Measurements from ENCODE around the gene C22orf31. TPM values are rescaled to one million over a fixed set of nuclear protein-coding genes. Genes with fewer than 3 reads are reported as not detected.

Gene C22orf31
- total and polyA plus RNA-seq, 2 experiments from 2014 or later, result 0.36 TPM; not detected in 1

DNA sequence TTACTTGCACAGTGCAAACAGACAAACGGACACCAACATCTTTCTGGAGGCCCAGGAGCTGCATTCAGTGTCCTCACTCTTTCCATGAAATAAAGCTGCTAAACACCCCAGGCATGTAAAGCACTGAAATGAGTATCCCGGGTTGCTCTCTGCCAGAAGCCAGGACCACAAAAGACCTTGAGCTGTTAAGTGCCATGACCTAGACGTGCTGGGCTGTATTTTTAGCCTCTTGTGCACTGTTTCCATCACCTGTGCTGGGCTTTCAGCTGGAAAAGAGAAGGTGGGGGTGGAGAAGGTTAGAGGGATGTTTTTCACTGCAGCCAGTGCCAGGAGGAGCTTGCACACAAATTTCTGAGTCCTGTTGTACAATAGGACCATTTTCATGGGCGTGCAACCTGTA, 7.8 kb upstream of the C22orf31 start:
- no peak overlapping the region for H3K27ac Mint-ChIP-seq
- peaks cover 47% of the 10 kb centered on the region for H3K27me3 ChIP-seq (ENCODE audit: insufficient read depth)
- peaks cover 8% of the 10 kb centered on the region; the same call in 1 of the 2 replicates for H3F3A ChIP-seq (replicated peaks; ENCODE audit: low read depth)
- DNase-seq (ENCODE audit: low spot score) (no peak), ATAC-seq (no peak)
- no peaks in the 10 kb centered on the region for H3K36me3 Mint-ChIP-seq (ENCODE audit: low read depth)
- no peaks in the 10 kb centered on the region for H3K36me3 ChIP-seq (ENCODE audit: insufficient read depth)
- peaks cover 14% of the 10 kb centered on the region for H3K4me1 Mint-ChIP-seq
- H2AFZ ChIP-seq, result no peak overlapping the region
- TF ChIP-seq NANOG (IDR thresholded peaks at IDR 0.05; ENCODE audit: borderline replicate concordance) (no peak), ZNF114 (CRISPR knock-in tag; IDR thresholded peaks at IDR 0.05) (no peak), ZNF331 (CRISPR knock-in tag; IDR thresholded peaks at IDR 0.05; ENCODE audit: low read depth) (no peak), STAT1 (IDR thresholded peaks at IDR 0.05; ENCODE audit: unreplicated experiment) (no peak), EZH2phosphoT487 (IDR thresholded peaks at IDR 0.05; ENCODE audit: unreplicated experiment) (no peak), POLR2AphosphoS5 (IDR thresholded peaks at IDR 0.05; ENCODE audit: low read depth) (no peak), CREB1 (CRISPR knock-in tag; IDR thresholded peaks at IDR 0.05; ENCODE audit: low read depth) (no peak)
- TF ChIP-seq, protein P1, sequence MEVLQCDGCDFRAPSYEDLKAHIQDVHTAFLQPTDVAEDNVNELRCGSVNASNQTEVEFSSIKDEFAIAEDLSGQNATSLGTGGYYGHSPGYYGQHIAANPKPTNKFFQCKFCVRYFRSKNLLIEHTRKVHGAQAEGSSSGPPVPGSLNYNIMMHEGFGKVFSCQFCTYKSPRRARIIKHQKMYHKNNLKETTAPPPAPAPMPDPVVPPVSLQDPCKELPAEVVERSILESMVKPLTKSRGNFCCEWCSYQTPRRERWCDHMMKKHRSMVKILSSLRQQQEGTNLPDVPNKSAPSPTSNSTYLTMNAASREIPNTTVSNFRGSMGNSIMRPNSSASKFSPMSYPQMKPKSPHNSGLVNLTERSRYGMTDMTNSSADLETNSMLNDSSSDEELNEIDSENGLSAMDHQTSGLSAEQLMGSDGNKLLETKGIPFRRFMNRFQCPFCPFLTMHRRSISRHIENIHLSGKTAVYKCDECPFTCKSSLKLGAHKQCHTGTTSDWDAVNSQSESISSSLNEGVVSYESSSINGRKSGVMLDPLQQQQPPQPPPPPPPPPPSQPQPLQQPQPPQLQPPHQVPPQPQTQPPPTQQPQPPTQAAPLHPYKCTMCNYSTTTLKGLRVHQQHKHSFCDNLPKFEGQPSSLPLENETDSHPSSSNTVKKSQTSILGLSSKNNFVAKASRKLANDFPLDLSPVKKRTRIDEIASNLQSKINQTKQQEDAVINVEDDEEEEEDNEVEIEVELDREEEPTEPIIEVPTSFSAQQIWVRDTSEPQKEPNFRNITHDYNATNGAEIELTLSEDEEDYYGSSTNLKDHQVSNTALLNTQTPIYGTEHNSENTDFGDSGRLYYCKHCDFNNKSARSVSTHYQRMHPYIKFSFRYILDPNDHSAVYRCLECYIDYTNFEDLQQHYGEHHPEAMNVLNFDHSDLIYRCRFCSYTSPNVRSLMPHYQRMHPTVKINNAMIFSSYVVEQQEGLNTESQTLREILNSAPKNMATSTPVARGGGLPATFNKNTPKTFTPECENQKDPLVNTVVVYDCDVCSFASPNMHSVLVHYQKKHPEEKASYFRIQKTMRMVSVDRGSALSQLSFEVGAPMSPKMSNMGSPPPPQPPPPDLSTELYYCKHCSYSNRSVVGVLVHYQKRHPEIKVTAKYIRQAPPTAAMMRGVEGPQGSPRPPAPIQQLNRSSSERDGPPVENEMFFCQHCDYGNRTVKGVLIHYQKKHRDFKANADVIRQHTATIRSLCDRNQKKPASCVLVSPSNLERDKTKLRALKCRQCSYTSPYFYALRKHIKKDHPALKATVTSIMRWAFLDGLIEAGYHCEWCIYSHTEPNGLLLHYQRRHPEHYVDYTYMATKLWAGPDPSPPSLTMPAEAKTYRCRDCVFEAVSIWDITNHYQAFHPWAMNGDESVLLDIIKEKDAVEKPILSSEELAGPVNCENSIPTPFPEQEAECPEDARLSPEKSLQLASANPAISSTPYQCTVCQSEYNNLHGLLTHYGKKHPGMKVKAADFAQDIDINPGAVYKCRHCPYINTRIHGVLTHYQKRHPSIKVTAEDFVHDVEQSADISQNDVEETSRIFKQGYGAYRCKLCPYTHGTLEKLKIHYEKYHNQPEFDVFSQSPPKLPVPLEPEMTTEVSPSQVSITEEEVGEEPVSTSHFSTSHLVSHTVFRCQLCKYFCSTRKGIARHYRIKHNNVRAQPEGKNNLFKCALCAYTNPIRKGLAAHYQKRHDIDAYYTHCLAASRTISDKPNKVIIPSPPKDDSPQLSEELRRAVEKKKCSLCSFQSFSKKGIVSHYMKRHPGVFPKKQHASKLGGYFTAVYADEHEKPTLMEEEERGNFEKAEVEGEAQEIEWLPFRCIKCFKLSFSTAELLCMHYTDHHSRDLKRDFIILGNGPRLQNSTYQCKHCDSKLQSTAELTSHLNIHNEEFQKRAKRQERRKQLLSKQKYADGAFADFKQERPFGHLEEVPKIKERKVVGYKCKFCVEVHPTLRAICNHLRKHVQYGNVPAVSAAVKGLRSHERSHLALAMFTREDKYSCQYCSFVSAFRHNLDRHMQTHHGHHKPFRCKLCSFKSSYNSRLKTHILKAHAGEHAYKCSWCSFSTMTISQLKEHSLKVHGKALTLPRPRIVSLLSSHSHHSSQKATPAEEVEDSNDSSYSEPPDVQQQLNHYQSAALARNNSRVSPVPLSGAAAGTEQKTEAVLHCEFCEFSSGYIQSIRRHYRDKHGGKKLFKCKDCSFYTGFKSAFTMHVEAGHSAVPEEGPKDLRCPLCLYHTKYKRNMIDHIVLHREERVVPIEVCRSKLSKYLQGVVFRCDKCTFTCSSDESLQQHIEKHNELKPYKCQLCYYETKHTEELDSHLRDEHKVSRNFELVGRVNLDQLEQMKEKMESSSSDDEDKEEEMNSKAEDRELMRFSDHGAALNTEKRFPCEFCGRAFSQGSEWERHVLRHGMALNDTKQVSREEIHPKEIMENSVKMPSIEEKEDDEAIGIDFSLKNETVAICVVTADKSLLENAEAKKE (CRISPR knock-in tag; IDR thresholded peaks at IDR 0.05), result no peak
- no peaks in the 10 kb centered on the region; the same call in 2 of the 3 replicates for H3K9me3 Mint-ChIP-seq
- no peak overlapping the region for H3K27ac ChIP-seq (ENCODE audit: low read depth)
- no peaks in the 10 kb centered on the region for H3K9me2 ChIP-seq (ENCODE audit: insufficient read depth)
- no peak overlapping the region for H3K4me2 ChIP-seq
- H3K27me3 Mint-ChIP-seq (ENCODE audit: insufficient read depth, low read depth, poor library complexity), result peaks cover 42% of the 10 kb centered on the region
- H3K4me1 ChIP-seq (ENCODE audit: insufficient read depth), result peaks cover 18% of the 10 kb centered on the region; the same call in 1 of the 2 replicates
- H3K4me3 ChIP-seq, result no peak overlapping the region
- no peak overlapping the region for H3K4me3 Mint-ChIP-seq
- no peaks in the 10 kb centered on the region for H3K79me2 ChIP-seq (replicated peaks; ENCODE audit: insufficient read depth)
- no peaks in the 10 kb centered on the region for H4K20me1 ChIP-seq (replicated peaks; ENCODE audit: insufficient read depth)
